B cell (primary cell): Measurements from ENCODE around the gene ANKS1A.

Experiments used
- EZH2 ChIP-seq: IDR thresholded peaks from 2 replicates; pipeline ENCODE4 v1.6.1; 2012; ENCODE audit warnings: borderline replicate concordance, low read depth, mild to moderate bottlenecking, moderate library complexity, low read length; ENCODE audit not compliant: insufficient read depth, poor library complexity, severe bottlenecking
- TF ChIP-seq, protein P1 (sequence below): fragments of 200-600 bp; IDR thresholded peaks from one replicate; pipeline ENCODE4 v1.8.0; 2022; ENCODE audit warnings: antibody characterized with exemption, mild to moderate bottlenecking

DNA sequence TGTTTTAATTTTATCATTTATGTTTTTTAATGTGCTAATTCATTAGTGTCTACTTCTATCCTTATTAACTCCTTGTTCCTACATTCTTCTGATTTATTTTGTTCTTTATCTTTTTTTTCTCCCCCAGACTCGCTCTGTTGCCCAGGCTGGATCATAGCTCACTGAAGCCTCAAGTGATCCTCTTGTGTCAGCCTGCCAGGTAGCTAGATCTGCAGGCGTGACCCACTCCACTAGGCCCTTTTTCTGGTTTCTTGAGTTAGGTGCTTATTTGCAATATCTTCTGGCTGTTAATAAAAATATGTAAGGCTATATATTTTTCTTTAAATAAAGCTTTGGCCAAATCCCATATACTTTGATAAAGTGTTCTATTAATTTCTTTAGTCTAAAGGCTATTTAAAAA lies 4.1 kb upstream of the ANKS1A start:
- TF ChIP-seq, protein P1, sequence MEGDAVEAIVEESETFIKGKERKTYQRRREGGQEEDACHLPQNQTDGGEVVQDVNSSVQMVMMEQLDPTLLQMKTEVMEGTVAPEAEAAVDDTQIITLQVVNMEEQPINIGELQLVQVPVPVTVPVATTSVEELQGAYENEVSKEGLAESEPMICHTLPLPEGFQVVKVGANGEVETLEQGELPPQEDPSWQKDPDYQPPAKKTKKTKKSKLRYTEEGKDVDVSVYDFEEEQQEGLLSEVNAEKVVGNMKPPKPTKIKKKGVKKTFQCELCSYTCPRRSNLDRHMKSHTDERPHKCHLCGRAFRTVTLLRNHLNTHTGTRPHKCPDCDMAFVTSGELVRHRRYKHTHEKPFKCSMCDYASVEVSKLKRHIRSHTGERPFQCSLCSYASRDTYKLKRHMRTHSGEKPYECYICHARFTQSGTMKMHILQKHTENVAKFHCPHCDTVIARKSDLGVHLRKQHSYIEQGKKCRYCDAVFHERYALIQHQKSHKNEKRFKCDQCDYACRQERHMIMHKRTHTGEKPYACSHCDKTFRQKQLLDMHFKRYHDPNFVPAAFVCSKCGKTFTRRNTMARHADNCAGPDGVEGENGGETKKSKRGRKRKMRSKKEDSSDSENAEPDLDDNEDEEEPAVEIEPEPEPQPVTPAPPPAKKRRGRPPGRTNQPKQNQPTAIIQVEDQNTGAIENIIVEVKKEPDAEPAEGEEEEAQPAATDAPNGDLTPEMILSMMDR: no peak
- no peak for TF ChIP-seq EZH2
